RWPE2 (cell line): ENCODE measurements around the gene MBTD1.

Experiments used
- ATAC-seq: fragments of 200-7000 bp; cut with Tn5 transposase; 3 replicates; pipeline ENCODE4 v1.9.1; 2021; ENCODE audit warnings: low read depth
- DNase-seq: peaks from one replicate; pipeline ENCODE4 v3.0.0-alpha.2; 2020; ENCODE audit warnings: low spot score
- H3K27ac ChIP-seq: fragments of 450-650 bp; 2 replicates; pipeline ENCODE4 v1.5.1; 2017; ENCODE audit warnings: mild to moderate bottlenecking; ENCODE audit not compliant: poor library complexity, severe bottlenecking
- H3K27me3 ChIP-seq: fragments of 250-450 bp; sonication (Bioruptor Pico); 2 replicates; pipeline ENCODE4 v1.5.1; 2021; ENCODE audit warnings: mild to moderate bottlenecking, moderate library complexity; ENCODE audit not compliant: insufficient read depth, poor library complexity, severe bottlenecking
- H3K36me3 ChIP-seq: fragments of 250-450 bp; sonication (Bioruptor Pico); 2 replicates; pipeline ENCODE4 v1.5.1; 2020; ENCODE audit warnings: low read depth, mild to moderate bottlenecking, moderate library complexity
- H3K4me1 ChIP-seq: fragments of 250-450 bp; sonication (Bioruptor Pico); 2 replicates; pipeline ENCODE4 v1.5.1; 2021; ENCODE audit warnings: mild to moderate bottlenecking, moderate library complexity; ENCODE audit not compliant: insufficient read depth, poor library complexity, severe bottlenecking
- H3K4me3 ChIP-seq: fragments of 250-450 bp; sonication (Bioruptor Pico); 2 replicates; pipeline ENCODE4 v1.5.1; 2021; ENCODE audit warnings: mild to moderate bottlenecking, moderate library complexity; ENCODE audit not compliant: severe bottlenecking
- H3K9me3 ChIP-seq: fragments of 250-450 bp; sonication (Bioruptor Pico); 2 replicates; pipeline ENCODE4 v1.5.1; 2021; ENCODE audit warnings: mild to moderate bottlenecking, moderate library complexity; ENCODE audit not compliant: severe bottlenecking
- TF ChIP-seq, protein P1 (sequence below): fragments of 450-650 bp; IDR thresholded peaks from one replicate; pipeline ENCODE4 v1.5.1; 2017; ENCODE audit warnings: mild to moderate bottlenecking, moderate library complexity; ENCODE audit not compliant: poor library complexity, severe bottlenecking

MBTD1 gene

DNA sequence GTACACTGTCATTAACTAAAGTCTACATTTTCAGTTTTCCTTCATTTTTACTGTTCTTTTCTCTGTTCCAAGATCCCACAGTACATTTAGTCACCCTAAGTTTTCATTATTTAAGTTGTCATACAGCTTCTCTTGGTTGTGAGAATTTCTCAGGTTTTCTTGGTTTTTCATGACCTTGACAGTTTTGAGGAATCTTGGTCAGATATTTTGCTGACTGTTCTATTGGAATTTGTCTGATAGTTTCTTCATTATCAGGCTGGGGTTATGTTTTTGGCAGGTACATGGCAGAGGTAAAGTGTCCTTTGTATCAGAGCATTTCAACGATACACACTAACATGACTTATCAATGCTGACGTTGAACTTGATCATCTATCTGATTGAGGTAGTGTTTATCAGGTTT lies 19.6 kb downstream of the MBTD1 start:
- no peaks in the 10 kb centered on the region for H3K9me3 ChIP-seq
- H3K27ac ChIP-seq = no peak overlapping the region
- H3K36me3 ChIP-seq = peaks cover 4% of the 10 kb centered on the region; the same call in 1 of the 2 replicates
- H3K27me3 ChIP-seq = no peaks in the 10 kb centered on the region
- no peaks in the 10 kb centered on the region for H3K4me1 ChIP-seq
- no peak for ATAC-seq
- no peak overlapping the region for H3K4me3 ChIP-seq
- no peak for DNase-seq
- TF ChIP-seq, protein P1, sequence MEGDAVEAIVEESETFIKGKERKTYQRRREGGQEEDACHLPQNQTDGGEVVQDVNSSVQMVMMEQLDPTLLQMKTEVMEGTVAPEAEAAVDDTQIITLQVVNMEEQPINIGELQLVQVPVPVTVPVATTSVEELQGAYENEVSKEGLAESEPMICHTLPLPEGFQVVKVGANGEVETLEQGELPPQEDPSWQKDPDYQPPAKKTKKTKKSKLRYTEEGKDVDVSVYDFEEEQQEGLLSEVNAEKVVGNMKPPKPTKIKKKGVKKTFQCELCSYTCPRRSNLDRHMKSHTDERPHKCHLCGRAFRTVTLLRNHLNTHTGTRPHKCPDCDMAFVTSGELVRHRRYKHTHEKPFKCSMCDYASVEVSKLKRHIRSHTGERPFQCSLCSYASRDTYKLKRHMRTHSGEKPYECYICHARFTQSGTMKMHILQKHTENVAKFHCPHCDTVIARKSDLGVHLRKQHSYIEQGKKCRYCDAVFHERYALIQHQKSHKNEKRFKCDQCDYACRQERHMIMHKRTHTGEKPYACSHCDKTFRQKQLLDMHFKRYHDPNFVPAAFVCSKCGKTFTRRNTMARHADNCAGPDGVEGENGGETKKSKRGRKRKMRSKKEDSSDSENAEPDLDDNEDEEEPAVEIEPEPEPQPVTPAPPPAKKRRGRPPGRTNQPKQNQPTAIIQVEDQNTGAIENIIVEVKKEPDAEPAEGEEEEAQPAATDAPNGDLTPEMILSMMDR = no peak

DNA sequence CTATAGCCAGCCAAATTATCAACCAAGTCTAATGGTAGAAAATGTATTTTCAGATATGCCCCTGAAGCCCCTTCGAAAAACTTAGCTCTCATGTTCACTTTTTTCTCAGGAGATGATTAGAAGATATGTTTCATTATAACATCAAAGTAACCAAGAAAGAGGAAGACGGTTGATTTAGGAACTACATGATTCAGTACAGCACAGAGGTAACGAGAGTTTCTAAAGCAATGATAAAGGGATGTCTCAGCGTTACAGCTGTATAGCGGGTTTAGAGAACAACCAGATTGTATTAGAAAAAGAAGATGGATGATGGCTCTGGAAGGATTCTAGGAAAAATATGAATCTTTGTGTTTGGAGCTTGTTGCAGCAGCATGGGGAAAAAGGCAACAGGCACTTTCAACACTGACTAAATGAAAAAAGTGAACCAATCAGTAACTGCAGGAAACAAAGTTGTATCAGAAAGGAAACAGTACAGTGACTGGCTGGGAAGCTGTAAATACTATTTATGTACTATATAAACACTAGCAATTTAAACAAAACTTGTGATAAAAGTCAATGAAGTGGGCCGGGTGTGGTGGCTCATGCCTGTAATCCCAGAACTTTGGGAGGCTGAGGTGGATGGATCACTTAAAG lies 21.5 kb downstream of the MBTD1 start:
- H3K27me3 ChIP-seq = no peaks in the 10 kb centered on the region
- TF ChIP-seq, protein P1 = no peak
- no peaks in the 10 kb centered on the region for H3K9me3 ChIP-seq
- H3K36me3 ChIP-seq = peaks cover 4% of the 10 kb centered on the region; the same call in 1 of the 2 replicates
- H3K4me3 ChIP-seq = no peak overlapping the region
- no peaks in the 10 kb centered on the region for H3K4me1 ChIP-seq
- H3K27ac ChIP-seq = no peak overlapping the region
- ATAC-seq (no peak), DNase-seq (no peak)

DNA sequence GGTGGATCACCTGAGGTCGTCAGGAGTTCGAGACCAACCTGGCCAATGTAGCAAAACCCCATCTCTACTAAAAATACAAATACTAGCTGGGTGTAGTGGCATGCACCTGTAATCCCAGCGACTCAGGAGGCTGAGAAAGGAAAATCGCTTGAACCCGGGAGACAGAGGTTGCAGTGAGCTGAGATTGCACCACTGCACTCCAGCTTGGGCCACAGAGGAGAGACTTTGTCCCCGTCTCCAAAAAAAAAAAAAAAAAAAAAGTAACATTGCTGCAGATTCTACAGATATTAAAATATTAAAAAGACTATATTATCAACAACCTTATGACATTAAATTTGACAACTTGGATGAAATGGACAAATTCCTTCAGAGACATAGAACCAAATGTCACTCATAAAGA lies 25.7 kb downstream of the MBTD1 start:
- ATAC-seq (no peak), DNase-seq (no peak)
- no peak overlapping the region for H3K27ac ChIP-seq
- no peak overlapping the region for H3K4me3 ChIP-seq
- H3K36me3 ChIP-seq = no peaks in the 10 kb centered on the region
- no peaks in the 10 kb centered on the region for H3K4me1 ChIP-seq
- H3K9me3 ChIP-seq = no peaks in the 10 kb centered on the region
- no peaks in the 10 kb centered on the region for H3K27me3 ChIP-seq
- TF ChIP-seq, protein P1 = no peak

DNA sequence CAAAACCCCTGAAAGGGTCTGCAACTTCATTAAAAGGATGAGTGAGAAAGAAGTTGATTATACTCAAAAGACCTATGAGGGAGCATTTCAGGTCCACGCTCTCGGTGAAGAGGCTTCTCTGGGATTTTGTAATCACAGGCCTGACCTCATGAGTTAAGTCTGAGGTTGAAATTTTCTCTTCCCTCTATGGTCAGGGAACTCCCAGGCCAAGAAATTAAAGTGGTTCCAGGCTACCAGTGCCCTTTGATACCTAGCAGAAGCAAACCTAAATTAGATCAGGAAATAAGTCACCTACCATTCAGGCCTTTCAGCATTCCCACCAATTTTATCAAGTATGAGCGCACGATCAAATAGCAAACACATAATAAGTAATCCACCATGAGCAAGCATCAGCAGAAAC lies 27.9 kb downstream of the MBTD1 start:
- Histone ChIP-seq H3K27me3 (no peaks in the 10 kb centered on the region), H3K4me1 (peaks cover 10% of the 10 kb centered on the region), H3K36me3 (no peaks in the 10 kb centered on the region), H3K9me3 (no peaks in the 10 kb centered on the region), H3K4me3 (no peak overlapping the region), H3K27ac (no peak overlapping the region)
- DNase-seq (no peak), ATAC-seq (no peak)
- TF ChIP-seq, protein P1 = no peak

DNA sequence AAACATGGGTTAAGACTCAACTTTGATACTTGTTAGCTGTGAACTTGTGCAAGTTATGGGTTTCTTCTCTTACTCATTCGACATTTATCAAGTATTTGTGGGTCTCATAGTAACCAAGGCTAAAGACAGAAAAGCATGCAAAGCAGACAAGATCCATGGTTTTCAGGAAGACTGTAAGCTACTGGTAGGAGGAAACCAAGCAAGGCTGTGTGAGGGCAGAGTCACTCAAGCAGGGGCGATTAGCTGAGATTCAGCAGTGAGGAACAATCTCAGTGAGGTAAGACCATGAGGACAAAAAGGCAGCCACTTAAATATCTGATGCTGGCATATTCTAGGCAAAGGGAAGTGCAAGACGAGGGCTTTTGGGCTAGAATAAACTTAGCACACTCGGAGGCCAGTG lies 29.5 kb downstream of the MBTD1 start:
- TF ChIP-seq, protein P1 = no peak
- H3K27me3 ChIP-seq = no peaks in the 10 kb centered on the region
- no peak overlapping the region for H3K4me3 ChIP-seq
- ATAC-seq = no peak
- peaks cover 13% of the 10 kb centered on the region for H3K4me1 ChIP-seq
- H3K9me3 ChIP-seq = no peaks in the 10 kb centered on the region
- H3K36me3 ChIP-seq = no peaks in the 10 kb centered on the region
- DNase-seq = no peak
- H3K27ac ChIP-seq = no peak overlapping the region
